CD4-positive, CD25-positive, alpha-beta regulatory T cell (primary cell): ENCODE results near the gene LRRC4C. TPM values are rescaled to one million over a fixed set of nuclear protein-coding genes. Genes with fewer than 3 reads are reported as not detected.
"Not testable (repeated sequence)": the region's sequence is repeated elsewhere in the genome, so short reads cannot be mapped to it uniquely, and the experiment has no call there.

Experiments used
- ATAC-seq, 2 donors: fragments of 150-1000 bp; cut with Tn5 transposase; one replicate each; pipeline ENCODE4 v1.10.0; 2021; ENCODE audit warnings: low read depth in 2 of 2, moderate number of reproducible peaks in 2 of 2, moderate library complexity in 1 of 2
- DNase-seq, 3 donors: peaks; one replicate each; pipeline versions ENCODE4 v3.0.0 to v3.0.0-alpha.2; 2012 to 2022; ENCODE audit warnings: mixed read lengths in 1 of 3
- H3K27ac ChIP-seq: one replicate; pipeline ENCODE4 v1.7.0; 2013; ENCODE audit warnings: mild to moderate bottlenecking, low read length; ENCODE audit not compliant: insufficient read depth, poor library complexity, severe bottlenecking
- H3K27me3 ChIP-seq: one replicate; pipeline ENCODE4 v1.7.0; 2013; ENCODE audit warnings: low read length; ENCODE audit not compliant: control insufficient read depth, insufficient read depth
- H3K36me3 ChIP-seq: one replicate; pipeline ENCODE4 v1.7.0; 2013; ENCODE audit warnings: mild to moderate bottlenecking, low read length, moderate library complexity; ENCODE audit not compliant: control insufficient read depth, insufficient read depth
- H3K4me1 ChIP-seq: 2 replicates; pipeline ENCODE4 v1.7.0; 2013; ENCODE audit warnings: mild to moderate bottlenecking, low read length; ENCODE audit not compliant: insufficient read depth, control insufficient read depth, poor library complexity, severe bottlenecking
- H3K4me3 ChIP-seq: one replicate; pipeline ENCODE4 v1.7.0; 2013; ENCODE audit warnings: low read depth, mild to moderate bottlenecking, low read length, moderate library complexity
- H3K9me3 ChIP-seq, 2 experiments: 1 replicate in 1 of 2; 2 replicates in 1 of 2; pipeline ENCODE4 v1.7.0; 2013; ENCODE audit warnings: low read length in 2 of 2, mild to moderate bottlenecking in 1 of 2, moderate library complexity in 1 of 2; ENCODE audit not compliant: control insufficient read depth in 2 of 2
- H3K27ac Mint-ChIP-seq, 3 donors: one replicate each; pipeline ENCODE4 v1.8.0; 2020 to 2022; ENCODE audit warnings: mild to moderate bottlenecking in 3 of 3, mixed read lengths in 3 of 3, moderate library complexity in 2 of 3
- H3K27me3 Mint-ChIP-seq: one replicate; pipeline ENCODE4 v1.8.0; 2022; ENCODE audit warnings: mild to moderate bottlenecking, mixed read lengths
- H3K36me3 Mint-ChIP-seq: one replicate; pipeline ENCODE4 v1.8.0; 2020; ENCODE audit warnings: mixed read lengths
- H3K4me1 Mint-ChIP-seq, 4 donors: one replicate each; pipeline ENCODE4 v1.8.0; 2020 to 2022; ENCODE audit warnings: mixed read lengths in 4 of 4, mild to moderate bottlenecking in 1 of 4
- H3K4me3 Mint-ChIP-seq, 4 donors: one replicate each; pipeline ENCODE4 v1.8.0; 2020 to 2022; ENCODE audit warnings: mild to moderate bottlenecking in 4 of 4, mixed read lengths in 4 of 4, moderate library complexity in 3 of 4
- H3K9me3 Mint-ChIP-seq, 7 donors: one replicate each; pipeline ENCODE4 v1.8.0; 2020 to 2022; ENCODE audit warnings: mixed read lengths in 7 of 7, mild to moderate bottlenecking in 3 of 7, moderate library complexity in 2 of 7
- polyA plus RNA-seq, 4 donors: library from polyadenylated mRNA; unstranded; fragments of 300-500 nt; fragmentation: Illumina TruSeq; gene quantifications; one replicate each; pipeline ENCODE4 v1.2.3, GENCODE V29; 2021
- total RNA-seq: library from RNA; stranded (reverse); gene quantifications from one replicate; pipeline ENCODE4 v1.2.3, GENCODE V29; 2022

The LRRC4C gene
- total and polyA plus RNA-seq, 5 donors from 2014 or later: not detected

DNA sequence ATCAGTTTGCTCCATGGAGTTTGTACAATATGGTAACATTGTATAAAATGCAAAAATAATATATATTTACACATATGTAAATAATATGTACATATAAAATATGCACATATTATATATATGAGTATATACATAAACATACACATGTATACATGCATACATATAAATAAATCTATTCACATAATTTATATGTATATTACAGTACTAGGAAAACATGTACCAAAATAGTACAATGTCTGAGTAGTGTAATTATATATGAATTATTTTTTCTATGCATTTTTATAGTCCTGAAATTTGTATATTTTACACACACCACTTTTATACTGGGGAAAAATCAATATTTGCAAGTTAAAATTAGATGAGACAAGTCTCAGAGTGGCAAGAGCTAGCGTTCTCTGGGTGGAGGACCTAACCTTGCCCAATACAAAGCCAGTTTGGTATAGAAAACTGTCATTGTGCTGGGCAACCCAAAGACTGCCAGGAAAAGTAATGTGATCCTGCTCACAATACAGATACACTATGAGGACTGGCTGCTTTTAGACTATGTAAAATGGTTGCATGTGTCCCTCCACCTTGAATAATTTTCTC lies 889.4 kb downstream of the LRRC4C start:
- Histone ChIP-seq H3K36me3 (no peaks in the 10 kb centered on the region), H3K9me3 (peaks cover 0 to 4% of the 10 kb centered on the region in 2 experiments), H3K4me3 (no peak overlapping the region), H3K4me1 (no peaks in the 10 kb centered on the region), H3K27ac (no peak overlapping the region), H3K27me3 (no peaks in the 10 kb centered on the region)
- Mint-ChIP-seq H3K4me3 (no peak overlapping the region), H3K27ac (no peak overlapping the region), H3K27me3 (no peaks in the 10 kb centered on the region), H3K9me3 (peaks cover 3 to 31% (median 7%) of the 10 kb centered on the region in 7 donors), H3K36me3 (no peaks in the 10 kb centered on the region), H3K4me1 (no peaks in the 10 kb centered on the region)
- ATAC-seq (no peak), DNase-seq (no peak)

DNA sequence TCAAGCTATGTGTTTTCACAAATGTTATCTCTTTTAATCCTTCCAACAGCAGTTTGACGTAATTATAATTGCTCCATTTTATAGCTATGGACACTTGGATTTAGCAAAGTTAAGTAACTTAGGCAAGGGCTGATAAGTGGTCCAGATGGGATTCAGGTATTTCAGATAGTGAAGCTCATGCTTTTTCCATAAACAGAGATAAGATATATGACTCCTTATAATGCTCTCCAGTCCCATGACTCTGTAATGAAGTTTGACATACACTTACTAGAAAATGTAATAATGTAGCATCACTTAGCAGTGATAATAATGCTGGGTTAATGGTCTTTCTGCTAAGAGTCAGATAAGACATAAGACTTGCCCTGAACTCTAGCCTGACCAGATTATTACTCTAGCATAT lies 892.1 kb downstream of the LRRC4C start:
- Mint-ChIP-seq H3K36me3 (no peaks in the 10 kb centered on the region), H3K4me3 (no peak overlapping the region), H3K27ac (no peak overlapping the region), H3K4me1 (no peaks in the 10 kb centered on the region), H3K27me3 (no peaks in the 10 kb centered on the region), H3K9me3 (peaks cover 4 to 32% (median 6%) of the 10 kb centered on the region in 7 donors)
- no peak overlapping the region for H3K4me3 ChIP-seq
- no peaks in the 10 kb centered on the region for H3K4me1 ChIP-seq
- no peaks in the 10 kb centered on the region for H3K27me3 ChIP-seq
- no peaks in the 10 kb centered on the region for H3K36me3 ChIP-seq
- H3K27ac ChIP-seq: no peak overlapping the region
- peaks cover 3 to 4% of the 10 kb centered on the region in 2 experiments for H3K9me3 ChIP-seq
- ATAC-seq: no peak
- DNase-seq: no peak

DNA sequence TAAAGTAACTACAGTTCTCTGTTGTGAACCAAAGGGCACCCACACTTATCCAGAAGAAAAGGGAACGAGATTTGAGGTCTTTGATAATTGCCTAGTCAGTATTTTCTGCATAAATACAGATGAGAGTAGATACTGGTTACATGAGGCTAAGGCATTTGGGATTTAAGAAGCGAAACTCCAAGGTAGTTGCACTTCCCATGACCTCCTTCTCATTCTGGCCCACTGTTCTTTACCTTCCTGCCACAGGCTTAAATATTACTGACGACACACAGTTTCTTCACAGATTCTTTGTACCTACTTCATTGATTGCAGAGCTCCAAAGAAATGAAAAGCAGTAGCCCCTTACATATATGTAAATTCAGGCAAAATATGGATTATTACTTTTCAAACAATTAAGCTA lies 915.3 kb downstream of the LRRC4C start:
- H3K27ac Mint-ChIP-seq: no peak overlapping the region
- H3K27me3 Mint-ChIP-seq: no peaks in the 10 kb centered on the region
- H3K36me3 Mint-ChIP-seq: no peaks in the 10 kb centered on the region
- DNase-seq (no peak), ATAC-seq (no peak)
- no peak overlapping the region for H3K4me3 ChIP-seq
- no peaks in the 10 kb centered on the region for H3K27me3 ChIP-seq
- no peaks in the 10 kb centered on the region for H3K4me1 Mint-ChIP-seq
- no peak overlapping the region for H3K27ac ChIP-seq
- peaks cover 1 to 32% (median 13%) of the 10 kb centered on the region in 7 donors for H3K9me3 Mint-ChIP-seq
- no peak overlapping the region for H3K4me3 Mint-ChIP-seq
- no peaks in the 10 kb centered on the region for H3K4me1 ChIP-seq
- peaks cover 2 to 5% of the 10 kb centered on the region in 2 experiments for H3K9me3 ChIP-seq
- H3K36me3 ChIP-seq: no peaks in the 10 kb centered on the region

DNA sequence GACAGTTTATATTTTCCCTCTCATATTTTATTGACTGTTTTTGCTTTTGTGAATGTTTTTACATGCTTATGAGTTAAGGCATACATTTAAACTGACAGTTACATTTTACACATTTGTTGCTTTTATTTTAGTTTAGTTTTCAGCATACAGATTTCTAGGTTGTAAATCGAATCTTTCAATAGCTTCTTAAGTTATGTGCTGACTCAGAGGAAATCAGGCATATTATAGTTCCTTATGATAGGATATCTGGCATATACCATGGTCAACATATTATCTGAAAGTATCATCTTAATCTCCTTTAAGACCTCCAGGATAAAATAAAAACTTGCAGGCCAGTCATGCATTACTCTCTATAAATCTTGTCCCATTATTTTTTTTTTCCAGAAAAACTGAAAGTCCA lies 916.6 kb downstream of the LRRC4C start:
- no peaks in the 10 kb centered on the region for H3K27me3 Mint-ChIP-seq
- Histone ChIP-seq H3K36me3 (no peaks in the 10 kb centered on the region), H3K4me3 (no peak overlapping the region), H3K27ac (no peak overlapping the region), H3K27me3 (no peaks in the 10 kb centered on the region), H3K9me3 (peaks cover 2 to 6% of the 10 kb centered on the region in 2 experiments), H3K4me1 (no peaks in the 10 kb centered on the region)
- DNase-seq (no peak), ATAC-seq (no peak)
- H3K4me1 Mint-ChIP-seq: no peaks in the 10 kb centered on the region
- no peak overlapping the region for H3K27ac Mint-ChIP-seq
- H3K9me3 Mint-ChIP-seq: peaks cover 3 to 31% (median 10%) of the 10 kb centered on the region in 7 donors
- H3K36me3 Mint-ChIP-seq: no peaks in the 10 kb centered on the region
- H3K4me3 Mint-ChIP-seq: no peak overlapping the region

DNA sequence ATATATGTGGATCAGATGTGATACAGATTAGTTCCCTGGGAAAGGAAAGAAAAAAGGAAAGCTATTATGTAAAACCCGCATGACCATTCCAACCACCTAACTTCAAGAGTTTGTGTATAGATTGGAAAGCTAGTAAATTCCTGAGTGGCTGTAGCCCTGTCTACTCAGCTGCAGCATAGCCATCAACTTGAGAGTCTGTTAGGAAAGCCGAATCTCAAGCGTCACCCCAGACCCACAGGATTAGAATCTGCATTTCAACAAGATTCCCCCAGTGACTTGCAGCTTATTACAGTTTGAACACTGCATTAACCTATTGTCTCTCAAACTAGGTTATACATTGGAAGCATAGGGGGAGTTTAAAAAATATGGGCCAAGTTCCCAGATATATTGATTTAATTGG lies 921.7 kb downstream of the LRRC4C start:
- Histone ChIP-seq H3K36me3 (no peaks in the 10 kb centered on the region), H3K27ac (no peak overlapping the region), H3K27me3 (no peaks in the 10 kb centered on the region), H3K4me1 (no peaks in the 10 kb centered on the region), H3K4me3 (no peak overlapping the region), H3K9me3 (peaks cover 0 to 8% of the 10 kb centered on the region in 2 experiments)
- H3K4me1 Mint-ChIP-seq: no peaks in the 10 kb centered on the region
- no peak overlapping the region for H3K27ac Mint-ChIP-seq
- ATAC-seq (no peak), DNase-seq (no peak)
- H3K36me3 Mint-ChIP-seq: no peaks in the 10 kb centered on the region
- H3K9me3 Mint-ChIP-seq: peaks cover 1 to 28% (median 10%) of the 10 kb centered on the region in 7 donors
- no peaks in the 10 kb centered on the region for H3K27me3 Mint-ChIP-seq
- H3K4me3 Mint-ChIP-seq: no peak overlapping the region

DNA sequence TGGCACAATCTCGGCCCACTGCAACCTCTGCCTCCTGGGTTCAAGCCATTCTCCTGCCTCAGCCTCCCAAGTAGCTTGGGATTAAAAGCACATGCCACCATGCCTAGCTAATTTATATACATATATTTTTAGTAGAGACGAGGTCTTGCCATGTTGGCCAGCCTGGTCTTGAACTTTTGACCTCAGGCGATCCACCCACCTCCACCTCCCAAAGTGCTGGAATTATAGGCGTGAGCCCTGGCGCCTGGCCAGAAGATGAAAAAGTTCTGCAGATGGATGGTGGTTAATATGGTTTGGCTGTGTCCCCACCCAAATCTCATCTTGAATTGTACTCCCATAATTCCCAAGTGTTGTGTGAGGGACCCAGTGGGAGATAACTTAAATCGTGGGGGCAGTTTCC lies 937.4 kb downstream of the LRRC4C start:
- H3K27me3 ChIP-seq, H3K4me1 ChIP-seq, H3K4me1 Mint-ChIP-seq, DNase-seq, H3K4me3 ChIP-seq, H3K27ac Mint-ChIP-seq, H3K9me3 ChIP-seq, H3K4me3 Mint-ChIP-seq, H3K27ac ChIP-seq, H3K27me3 Mint-ChIP-seq, ATAC-seq, H3K36me3 ChIP-seq, H3K36me3 Mint-ChIP-seq: not testable (repeated sequence)
- peaks cover 2 to 18% (median 8%) of the 10 kb centered on the region in 7 donors for H3K9me3 Mint-ChIP-seq

DNA sequence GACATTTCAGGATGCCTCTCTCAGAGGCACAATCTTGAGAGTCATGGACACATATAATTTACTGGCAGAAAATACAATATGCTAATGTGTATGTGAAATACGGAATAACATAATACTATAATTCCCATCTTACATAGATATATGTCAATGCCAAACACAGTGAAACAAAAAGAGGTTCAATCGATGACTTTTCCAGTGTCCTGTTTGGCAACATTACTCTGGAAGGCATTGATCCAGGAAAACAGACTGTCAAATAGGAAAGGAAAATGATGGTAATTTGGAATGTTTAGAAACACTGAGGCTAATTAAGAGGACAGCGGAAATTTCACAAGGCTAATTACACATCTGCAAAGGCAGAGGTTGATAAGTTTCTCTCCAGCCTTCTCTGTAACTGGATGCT lies 942.3 kb downstream of the LRRC4C start:
- Mint-ChIP-seq H3K27ac (no peak overlapping the region), H3K27me3 (no peaks in the 10 kb centered on the region), H3K36me3 (no peaks in the 10 kb centered on the region), H3K9me3 (peaks cover 0 to 14% (median 6%) of the 10 kb centered on the region in 7 donors), H3K4me3 (no peak overlapping the region), H3K4me1 (no peaks in the 10 kb centered on the region)
- no peak for ATAC-seq
- H3K27me3 ChIP-seq: no peaks in the 10 kb centered on the region
- H3K4me3 ChIP-seq: no peak overlapping the region
- H3K36me3 ChIP-seq: no peaks in the 10 kb centered on the region
- no peak overlapping the region for H3K27ac ChIP-seq
- no peak for DNase-seq
- H3K9me3 ChIP-seq: peaks cover 0 to 4% of the 10 kb centered on the region in 2 experiments
- no peaks in the 10 kb centered on the region for H3K4me1 ChIP-seq

DNA sequence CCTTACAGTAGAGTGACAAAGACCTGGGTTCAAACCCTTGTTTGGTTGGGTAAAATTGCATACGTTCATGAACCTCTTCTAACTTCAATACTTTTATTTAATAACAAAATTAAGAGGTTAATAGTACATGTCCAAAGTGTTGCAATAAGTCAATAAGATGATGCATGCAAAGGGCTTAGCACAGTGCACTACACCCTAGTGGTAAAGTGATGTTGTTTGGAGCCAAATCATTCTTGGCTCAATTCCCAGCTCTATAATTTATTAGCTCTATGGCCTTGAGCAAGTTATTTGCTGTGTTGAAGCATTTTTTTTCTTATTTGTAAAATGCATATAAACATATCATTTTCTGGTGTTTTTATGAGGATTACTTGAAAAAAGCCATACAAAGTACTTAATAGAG lies 945.3 kb downstream of the LRRC4C start:
- Mint-ChIP-seq H3K36me3 (no peaks in the 10 kb centered on the region), H3K27me3 (no peaks in the 10 kb centered on the region), H3K9me3 (peaks cover 0 to 27% (median 4%) of the 10 kb centered on the region in 7 donors), H3K4me1 (no peaks in the 10 kb centered on the region), H3K27ac (no peak overlapping the region), H3K4me3 (no peak overlapping the region)
- ATAC-seq (no peak), DNase-seq (no peak)
- no peaks in the 10 kb centered on the region for H3K27me3 ChIP-seq
- H3K9me3 ChIP-seq: peaks cover 2 to 15% of the 10 kb centered on the region in 2 experiments
- no peaks in the 10 kb centered on the region for H3K36me3 ChIP-seq
- H3K4me3 ChIP-seq: no peak overlapping the region
- H3K4me1 ChIP-seq: no peaks in the 10 kb centered on the region
- no peak overlapping the region for H3K27ac ChIP-seq
